Activated CD8-positive, alpha-beta memory T cell treated with anti-CD3 and anti-CD28 coated beads for 36 hours (primary cell): Measurements from ENCODE around the gene GATAD2A. TPM values are rescaled to one million over a fixed set of nuclear protein-coding genes. Genes with fewer than 3 reads are reported as not detected.

Experiments used
- CTCF ChIA-PET: fragments of 350-600 bp; sonication (Branson Sonifier 250); formaldehyde crosslinking; loops from one replicate; lab custom pipeline; 2021; ENCODE audit warnings: antibody characterized with exemption; lab: Charles Lee
- POLR2A ChIA-PET: fragments of 350-600 bp; sonication (Branson Sonifier 250); formaldehyde crosslinking; loops from one replicate; lab custom pipeline; 2021; ENCODE audit warnings: antibody characterized with exemption; lab: Charles Lee
- total RNA-seq, 2 experiments: library from RNA; stranded (reverse); gene quantifications; one replicate each; pipeline ENCODE4 v1.2.3, GENCODE V29; 2021

Gene GATAD2A
- total RNA-seq, 2 experiments from 2014 or later: 188 TPM

DNA sequence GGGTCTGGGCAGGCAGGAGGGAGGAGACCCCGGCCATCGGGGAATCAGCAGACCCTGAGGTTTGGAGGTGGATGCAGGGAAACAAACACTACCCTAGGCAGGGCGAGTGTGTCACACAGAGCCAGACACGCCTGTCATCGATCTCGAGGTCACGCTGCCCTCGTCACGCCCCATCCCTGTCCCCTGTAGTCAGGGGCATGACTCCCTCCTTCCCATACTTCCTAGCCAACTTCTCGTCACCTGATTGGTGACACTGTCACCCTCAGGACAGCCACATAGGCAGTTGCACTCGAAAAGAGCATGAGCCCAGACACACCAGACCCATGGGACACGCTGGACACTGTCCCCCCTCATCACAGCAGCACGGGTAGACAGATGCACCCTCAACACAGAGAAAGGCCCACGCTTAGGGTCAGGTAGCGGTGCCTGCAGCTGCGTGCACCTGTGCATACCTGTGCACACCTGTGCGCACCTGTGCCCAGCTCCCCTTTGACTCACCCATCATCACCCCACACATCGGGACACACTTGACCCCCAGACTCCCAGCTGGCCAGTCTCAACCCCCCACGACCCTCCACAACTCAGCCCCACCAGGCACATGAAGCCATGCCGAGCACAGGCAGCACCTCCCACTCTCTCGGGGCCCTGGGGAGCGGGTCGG, 144.5 kb downstream of the GATAD2A start:
- POLR2A ChIA-PET: no interaction called here
- CTCF ChIA-PET: interaction anchor here (0.9 to 4.8 kb wide), 2 partner anchors 17 to 94 kb away, joined by 3 to 21 read pairs; partner anchors contain the start of gene GMIP

DNA sequence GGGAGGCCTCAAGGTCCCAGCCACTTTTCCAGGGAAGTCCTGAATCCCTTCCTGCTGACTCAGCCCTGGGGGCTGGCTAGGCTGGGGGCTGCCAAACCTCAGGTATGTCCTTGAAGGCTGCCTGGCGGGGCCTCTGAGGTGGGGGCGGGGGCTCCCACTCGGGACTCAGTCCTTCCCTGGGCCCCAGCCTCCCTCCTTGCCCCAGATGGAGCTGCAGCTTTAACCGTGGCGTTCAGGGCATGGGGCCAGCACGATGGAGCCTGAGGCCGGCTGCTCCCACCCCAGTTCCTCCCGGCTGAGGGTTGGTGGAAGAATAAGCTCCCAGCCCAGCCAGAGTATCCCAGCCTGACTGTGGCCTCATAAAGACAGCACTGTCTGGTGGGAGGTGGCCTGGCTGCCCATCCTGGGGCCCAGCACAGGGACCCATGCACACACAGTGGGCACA, 145.0 kb downstream of the GATAD2A start:
- POLR2A ChIA-PET: no interaction called here
- CTCF ChIA-PET: interaction anchor here (0.9 to 4.8 kb wide), 2 partner anchors 18 to 93 kb away, joined by 3 to 21 read pairs; partner anchors contain the start of gene GMIP

DNA sequence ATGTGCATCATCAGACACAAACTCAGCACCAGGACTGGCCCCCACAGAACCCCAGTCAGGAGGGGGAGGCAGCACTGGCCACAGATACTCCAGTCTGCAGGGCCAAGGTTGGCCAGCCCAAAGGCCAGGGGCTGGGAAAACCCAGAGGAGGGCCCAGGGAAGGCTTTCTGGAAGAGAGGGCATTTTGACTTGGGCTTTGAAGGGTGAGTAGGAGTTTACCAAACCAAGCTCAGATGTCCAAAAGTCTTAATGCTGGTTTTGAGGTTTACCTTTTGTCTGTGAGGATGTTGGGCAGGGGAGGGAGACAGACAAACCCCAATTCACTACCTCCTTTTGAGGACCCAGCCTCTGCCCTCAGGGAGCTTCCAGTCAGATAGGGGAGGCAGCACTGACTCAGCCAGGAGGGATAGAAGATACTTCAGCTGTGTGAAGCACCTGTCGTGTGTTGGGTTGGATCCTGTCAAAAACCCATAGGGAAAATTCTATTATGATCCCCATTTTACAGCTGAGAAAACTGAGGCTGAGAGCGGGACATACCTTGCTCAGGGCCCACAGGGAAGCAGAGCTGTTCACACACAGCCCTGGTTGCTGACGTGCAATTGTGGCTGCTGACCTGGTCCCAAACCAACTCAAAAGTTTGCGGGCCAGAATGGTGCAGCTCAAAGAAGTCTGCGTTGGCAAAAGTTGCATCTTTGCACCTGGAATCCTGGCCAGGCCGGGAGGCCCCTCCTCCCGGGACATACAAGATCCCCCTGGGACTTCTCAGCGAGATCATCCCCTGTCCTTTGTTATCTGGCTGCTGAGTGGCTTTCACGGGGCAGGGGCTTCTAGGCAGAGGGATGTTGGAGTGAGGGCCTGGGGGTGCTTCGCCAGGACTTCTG, 145.7 kb downstream of the GATAD2A start:
- POLR2A ChIA-PET: no interaction called here
- CTCF ChIA-PET: interaction anchor here (0.9 to 4.8 kb wide), 4 partner anchors 19 to 98 kb away, joined by 3 to 21 read pairs (median 4); partner anchors contain the start of gene GMIP

DNA sequence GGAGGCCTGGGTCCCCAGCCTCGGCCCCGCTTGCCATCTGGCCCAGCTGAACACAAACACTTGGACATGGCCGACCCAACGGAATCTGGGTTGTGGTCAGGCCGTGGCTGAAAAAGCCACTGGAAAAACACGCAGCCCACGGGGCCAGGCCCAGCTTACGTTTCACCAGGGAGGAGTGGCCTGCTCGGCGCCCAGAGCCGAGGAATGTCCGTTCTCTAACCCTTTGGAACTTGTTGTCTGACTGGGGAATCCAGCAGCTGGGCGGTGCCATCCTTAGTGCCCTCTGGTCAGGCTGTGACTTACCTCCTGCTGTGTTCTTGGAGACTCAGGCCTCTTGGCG, 146.3 kb downstream of the GATAD2A start:
- POLR2A ChIA-PET: no interaction called here
- CTCF ChIA-PET: interaction anchor here (0.9 to 4.8 kb wide), 3 partner anchors 19 to 98 kb away, joined by 3 to 21 read pairs (median 4); no protein-coding TSS in a partner anchor

DNA sequence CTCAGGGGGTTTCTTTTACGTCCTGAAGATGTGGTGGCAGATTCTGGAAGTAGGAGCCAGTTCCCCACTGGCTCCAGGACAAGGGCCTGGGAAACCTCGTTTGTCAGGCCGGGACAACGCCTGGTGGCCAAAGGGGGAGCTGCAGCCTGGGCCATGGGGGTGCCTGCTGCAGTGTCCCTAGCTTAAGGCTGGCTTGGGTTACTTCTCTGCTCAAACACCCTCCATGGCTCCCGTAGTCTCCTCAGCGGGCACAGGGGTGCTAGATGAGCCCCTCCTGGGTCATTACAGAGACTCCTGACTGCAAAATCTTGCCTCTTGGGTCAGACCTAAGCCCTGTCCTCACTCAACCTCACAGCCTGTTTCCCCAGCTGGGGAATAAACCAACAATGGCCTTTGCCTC, 147.3 kb downstream of the GATAD2A start:
- ChIA-PET POLR2A (no interaction called here), CTCF (interaction anchor here (1.1 to 4.8 kb wide), 6 partner anchors 9 to 96 kb away, joined by 4 to 21 read pairs (median 7); partner anchors contain the start of gene GMIP)

DNA sequence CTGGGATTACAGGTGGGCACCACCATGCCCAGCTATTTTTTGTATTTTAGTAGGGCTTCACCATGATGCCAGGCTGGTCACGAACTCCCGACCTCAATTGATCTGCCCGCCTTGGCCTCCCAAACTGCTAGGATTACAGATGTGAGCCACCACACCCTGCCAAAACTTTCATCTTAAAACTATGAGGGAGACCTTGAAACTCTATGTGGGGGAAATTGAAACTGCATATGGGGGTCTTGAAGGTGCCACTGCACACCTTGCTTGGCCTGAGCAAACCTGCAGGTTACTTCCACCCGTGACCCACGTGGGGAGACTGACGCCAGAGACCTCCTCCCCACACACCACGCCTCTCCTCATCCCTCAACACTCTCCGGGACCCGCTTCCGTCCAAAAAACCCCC, 148.2 kb downstream of the GATAD2A start:
- POLR2A ChIA-PET: no interaction called here
- CTCF ChIA-PET: interaction anchor here (0.7 to 3.4 kb wide), 22 partner anchors 8 to 423 kb away, joined by 3 to 16 read pairs (median 4); partner anchors contain the start of gene GMIP

DNA sequence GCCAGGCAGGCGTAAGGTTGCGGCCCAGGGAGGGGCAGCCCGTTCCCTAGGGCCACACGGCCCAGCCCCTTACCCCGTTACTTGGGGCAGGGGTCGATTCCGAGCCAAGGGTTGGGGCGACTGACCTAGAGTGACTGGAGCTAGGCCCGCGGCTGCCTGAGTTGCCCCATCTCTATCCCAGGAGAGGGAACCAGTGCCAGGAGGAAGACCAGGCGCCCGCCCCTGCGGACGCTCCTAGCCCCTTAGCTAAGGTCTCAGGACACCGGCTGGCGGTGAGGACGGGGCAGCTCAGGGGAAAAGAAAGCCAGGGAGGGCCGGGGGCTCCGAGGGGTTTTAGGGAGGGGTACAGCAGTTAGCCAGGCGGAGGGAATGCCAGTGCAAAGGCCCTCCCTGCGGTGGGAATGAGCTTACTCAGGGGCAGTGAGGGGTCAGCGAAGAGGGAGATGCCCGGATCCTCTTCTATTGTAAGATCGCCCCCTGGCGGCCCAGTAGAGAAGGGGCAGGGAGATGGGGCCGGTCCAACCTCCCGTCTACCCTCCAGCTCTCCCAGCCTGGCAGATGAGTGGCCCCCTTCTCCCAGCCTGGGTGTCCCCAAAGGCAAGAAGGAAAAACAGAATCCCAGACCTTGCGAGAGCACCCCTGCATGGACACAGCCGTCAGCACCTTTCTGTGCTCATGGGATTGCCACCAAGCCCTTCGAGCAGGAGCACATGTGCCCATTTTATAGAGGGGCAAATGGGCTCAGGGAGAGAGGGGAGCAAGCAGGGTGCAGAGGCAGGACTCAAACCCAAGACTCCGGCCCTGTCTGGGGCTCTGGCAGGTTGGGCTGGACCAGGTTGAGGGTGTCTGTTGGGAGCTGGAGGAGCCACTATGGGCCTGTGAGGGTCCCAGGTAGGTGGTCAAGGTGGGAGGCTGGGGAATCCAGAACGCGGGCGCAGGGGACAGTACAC, 148.9 kb downstream of the GATAD2A start:
- POLR2A ChIA-PET: interaction anchor here (0.6 to 0.7 kb wide), 3 partner anchors 22 to 406 kb away, joined by 3 to 4 read pairs (median 4); no protein-coding TSS in a partner anchor
- CTCF ChIA-PET: interaction anchor here (0.7 to 3.4 kb wide), 33 partner anchors 9 to 422 kb away, joined by 3 to 16 read pairs (median 4); partner anchors contain the start of gene GMIP

DNA sequence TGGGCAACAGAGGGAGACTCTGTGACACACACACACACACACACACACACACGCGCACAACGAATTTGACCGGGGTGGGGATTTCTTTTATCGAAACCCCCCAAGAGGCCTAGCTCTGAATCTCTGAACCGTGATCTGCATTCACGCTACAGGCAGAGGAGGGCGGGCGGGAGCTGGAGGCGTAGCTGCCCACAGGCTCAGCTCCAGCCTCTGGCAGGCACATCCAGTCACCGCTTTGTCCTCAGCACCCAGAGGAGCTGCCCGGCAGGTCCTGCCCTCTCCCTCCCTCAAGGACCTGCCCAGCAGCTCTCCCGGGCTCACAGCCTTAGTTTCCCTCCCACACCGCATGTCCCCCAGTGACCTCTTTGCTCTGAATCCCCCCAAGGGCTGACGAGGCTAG, 152.6 kb downstream of the GATAD2A start:
- ChIA-PET CTCF (interaction anchor here (0.6 to 1.0 kb wide), 3 partner anchors 26 to 684 kb away, joined by 3 to 4 read pairs (median 3); no protein-coding TSS in a partner anchor), POLR2A (no interaction called here)

Other genes with a start within 250 kb of the GATAD2A start
- 1 to 10 TPM in 1 of 2 experiments, under 1 TPM in 1; 0.80 to 2.7 TPM for gene MEF2B, start 235.4 kb upstream of the GATAD2A start, total RNA-seq
- gene BORCS8, start 213.5 kb upstream of the GATAD2A start, total RNA-seq: 10 to 100 TPM; 31.9 to 34.6 TPM
- 100 to 1,000 TPM; 102 to 106 TPM for gene RFXANK, start 213.4 kb upstream of the GATAD2A start, total RNA-seq
- 10 to 100 TPM; 57.0 to 57.3 TPM for gene NR2C2AP, start 202.3 kb upstream of the GATAD2A start, total RNA-seq
- not detected for gene NCAN, start 193.7 kb upstream of the GATAD2A start, total RNA-seq
- gene TM6SF2, start 132.4 kb upstream of the GATAD2A start, total RNA-seq: not detected
- gene SUGP1, start 85.2 kb upstream of the GATAD2A start, total RNA-seq: 10 to 100 TPM; 54.6 to 61.0 TPM
- 10 to 100 TPM; 43.1 to 47.4 TPM for gene MAU2, start 84.8 kb upstream of the GATAD2A start, total RNA-seq
- 1 to 10 TPM; 2.5 to 2.8 TPM for gene TSSK6, start 109.9 kb downstream of the GATAD2A start, total RNA-seq
- 100 to 1,000 TPM; 337 to 339 TPM for gene NDUFA13, start 110.5 kb downstream of the GATAD2A start, total RNA-seq
- 1 to 10 TPM; 7.3 to 8.8 TPM for gene YJEFN3, start 123.2 kb downstream of the GATAD2A start, total RNA-seq
- under 1 TPM; 0.15 to 0.30 TPM for gene CILP2, start 132.6 kb downstream of the GATAD2A start, total RNA-seq
- gene PBX4, start 213.0 kb downstream of the GATAD2A start, total RNA-seq: 10 to 100 TPM; 13.6 to 14.9 TPM
- 10 to 100 TPM; 24.9 to 25.5 TPM for gene LPAR2, start 222.5 kb downstream of the GATAD2A start, total RNA-seq
- 10 to 100 TPM; 58.1 to 60.9 TPM for gene GMIP, start 238.0 kb downstream of the GATAD2A start, total RNA-seq